ENCODE measurements around the gene ZNF184.
"Not testable (repeated sequence)": the region's sequence is repeated elsewhere in the genome, so short reads cannot be mapped to it uniquely, and the experiment has no call there.

The ZNF184 gene

DNA sequence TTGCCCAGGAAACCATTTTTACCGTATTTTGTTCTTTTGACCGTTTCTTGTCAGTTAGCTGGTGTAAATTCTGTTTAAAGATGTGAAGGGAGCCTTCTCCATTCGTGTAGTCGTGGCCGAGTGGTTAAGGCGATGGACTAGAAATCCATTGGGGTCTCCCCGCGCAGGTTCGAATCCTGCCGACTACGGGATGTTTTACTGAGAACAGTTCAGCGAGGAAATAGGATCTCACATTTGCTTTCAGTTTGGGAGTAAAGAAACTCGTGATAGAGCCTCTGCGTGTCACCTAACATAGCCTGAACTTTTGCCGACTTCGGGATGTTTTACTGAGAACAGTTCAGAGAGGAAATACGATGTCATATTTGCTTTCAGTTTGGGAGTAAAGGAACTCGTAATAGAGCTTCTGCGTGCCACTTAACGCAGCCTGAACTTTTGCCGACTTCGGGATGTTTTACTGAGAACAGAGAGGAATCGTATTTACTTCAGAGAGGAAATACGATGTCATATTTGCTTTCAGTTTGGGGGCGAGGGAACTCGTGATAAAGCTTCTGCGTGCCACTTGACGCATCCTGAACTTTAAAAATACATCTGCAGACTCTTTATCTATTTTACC lies 5.9 kb upstream of the ZNF184 start:
- DNase-seq = peak; percentile 66 to 90

DNA sequence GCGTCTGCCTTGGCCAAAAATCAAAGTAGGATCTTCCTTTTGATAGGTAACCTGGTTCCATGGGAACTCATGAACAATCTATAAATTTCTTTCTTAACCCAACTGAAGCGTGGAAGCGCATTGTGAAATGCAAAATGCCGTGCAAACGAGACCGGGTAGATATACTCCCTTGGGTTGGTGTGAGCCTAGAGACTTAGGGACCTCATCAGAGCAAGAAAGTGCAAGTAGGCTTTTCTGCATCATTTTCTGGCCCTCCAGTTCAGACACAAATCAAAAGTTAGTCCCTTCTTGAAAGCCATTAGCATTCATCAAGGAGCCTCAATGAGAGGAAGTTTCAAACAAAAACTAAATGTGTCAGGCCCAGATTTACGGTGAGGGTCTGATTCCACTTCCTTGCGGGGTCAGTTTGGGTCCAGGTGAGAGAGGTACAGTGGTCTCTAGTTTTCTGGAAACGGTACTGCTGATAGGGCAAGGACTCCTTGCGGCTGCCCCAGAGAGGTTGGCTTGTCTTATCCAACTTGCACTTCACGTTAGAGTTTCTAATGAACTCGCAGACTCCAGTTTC lies 5.3 kb upstream of the ZNF184 start:
- no peak for DNase-seq

DNA sequence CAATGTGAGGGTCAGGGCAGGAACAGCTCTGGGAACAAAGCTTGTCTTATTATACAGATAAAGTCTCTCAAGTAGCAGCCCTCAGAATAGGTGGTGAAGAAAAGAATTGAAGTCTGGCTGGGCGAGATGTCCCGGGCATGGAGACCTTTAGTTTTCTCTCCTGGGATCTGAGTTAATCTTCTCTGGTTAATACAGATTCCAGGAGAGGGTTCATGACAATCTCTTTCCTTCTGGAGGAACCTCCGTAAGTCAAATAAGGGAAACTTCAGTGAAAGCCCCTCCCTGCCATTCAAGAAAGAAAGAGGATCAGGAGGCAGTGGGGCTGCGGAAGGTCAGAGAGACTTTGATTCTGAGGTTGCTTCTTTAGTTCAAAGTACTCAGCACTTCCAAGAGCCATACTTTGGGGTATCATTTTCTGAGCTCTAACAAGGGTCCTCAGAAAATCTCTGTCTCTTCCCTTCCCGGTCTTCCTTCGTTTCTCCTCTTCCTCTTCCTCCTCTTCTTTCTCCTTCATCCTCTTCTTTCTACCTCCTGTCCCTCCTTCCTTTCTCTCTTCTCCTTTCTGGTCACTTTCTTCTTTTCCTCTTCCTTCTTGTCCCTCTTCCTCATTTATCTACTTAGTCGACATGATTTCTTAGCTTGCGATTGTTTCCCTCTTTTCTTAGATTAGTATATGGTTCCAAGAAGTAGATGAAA lies 4.6 kb upstream of the ZNF184 start:
- DNase-seq = no peak

GRCh38 chr6:27476090-27476489 lies 3.2 kb upstream of the ZNF184 start:
- DNase-seq = no peak

- no peak for DNase-seq
These were observed 1.8 kb upstream of the ZNF184 start for GRCh38 chr6:27474672-27475071.

- DNase-seq = no peak
These were observed 1.2 kb upstream of the ZNF184 start for GRCh38 chr6:27474172-27474465.

GRCh38 chr6:27472182-27472616 lies 706 bp downstream of the ZNF184 start:
- peak; percentile 70 to 77 for DNase-seq

DNA sequence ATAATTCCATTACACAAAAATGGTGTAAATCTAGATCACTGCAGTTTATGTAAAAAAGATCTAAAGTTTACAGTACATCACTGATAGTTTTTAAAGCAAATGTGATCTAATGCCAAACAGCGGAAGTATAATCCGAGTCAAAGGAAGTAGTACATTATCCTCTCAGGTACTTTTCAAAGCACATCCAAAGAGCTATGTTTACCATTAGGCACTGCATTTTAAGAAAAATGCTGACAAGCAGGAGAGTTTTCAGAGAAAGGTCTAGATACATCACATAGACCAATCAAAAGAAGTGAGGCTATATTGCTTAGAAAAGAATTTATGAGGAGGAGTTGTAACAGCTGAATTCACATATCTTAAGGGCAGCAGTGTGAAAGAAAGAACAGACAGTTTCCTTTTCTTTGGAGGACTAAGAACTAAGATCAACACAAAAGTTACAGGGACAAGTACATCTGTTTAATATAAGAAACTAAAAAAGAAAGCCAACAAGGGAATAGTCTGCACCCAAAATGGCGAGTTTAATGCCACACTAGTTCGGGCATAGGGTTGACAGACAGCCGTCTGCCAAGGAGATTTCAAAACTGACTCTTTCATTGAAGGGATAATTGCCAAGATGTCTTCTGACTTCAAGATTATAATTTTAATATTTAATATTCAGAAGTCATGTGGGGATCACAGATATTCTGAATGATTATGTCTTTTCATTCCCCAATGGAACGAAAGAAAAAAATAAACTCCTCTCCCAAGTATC lies 1.4 kb downstream of the ZNF184 start:
- DNase-seq = no peak

GRCh38 chr6:27470023-27470422 lies 2.9 kb downstream of the ZNF184 start:
- no peak for DNase-seq

GRCh38 chr6:27468334-27468733 lies 4.6 kb downstream of the ZNF184 start:
- no peak for DNase-seq

- DNase-seq = no peak
These were observed 20.4 kb downstream of the ZNF184 start for GRCh38 chr6:27452496-27452897.

GRCh38 chr6:27451660-27452390 lies 21.1 kb downstream of the ZNF184 start:
- DNase-seq = no peak

DNA sequence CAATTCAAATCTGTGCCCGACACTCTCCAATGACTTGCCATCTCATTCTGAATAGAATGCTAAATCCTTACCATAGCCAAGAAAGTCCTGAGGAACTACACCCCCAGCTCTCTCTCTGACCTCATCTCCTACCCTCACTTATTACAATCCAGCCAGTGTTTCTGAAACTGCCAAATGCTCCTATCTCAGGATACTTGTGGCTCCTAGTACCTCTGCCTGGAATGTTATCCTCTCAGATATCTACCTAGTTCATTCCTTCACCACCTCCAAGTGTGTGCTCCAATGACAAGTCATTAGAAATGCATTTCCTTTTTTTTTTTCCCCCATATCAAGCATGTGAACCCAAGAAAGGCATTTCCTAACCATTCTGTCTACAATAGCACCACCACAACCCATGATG lies 24.4 kb downstream of the ZNF184 start:
- DNase-seq = no peak

GRCh38 chr6:27442932-27443331 lies 30.0 kb downstream of the ZNF184 start:
- no peak for DNase-seq

DNA sequence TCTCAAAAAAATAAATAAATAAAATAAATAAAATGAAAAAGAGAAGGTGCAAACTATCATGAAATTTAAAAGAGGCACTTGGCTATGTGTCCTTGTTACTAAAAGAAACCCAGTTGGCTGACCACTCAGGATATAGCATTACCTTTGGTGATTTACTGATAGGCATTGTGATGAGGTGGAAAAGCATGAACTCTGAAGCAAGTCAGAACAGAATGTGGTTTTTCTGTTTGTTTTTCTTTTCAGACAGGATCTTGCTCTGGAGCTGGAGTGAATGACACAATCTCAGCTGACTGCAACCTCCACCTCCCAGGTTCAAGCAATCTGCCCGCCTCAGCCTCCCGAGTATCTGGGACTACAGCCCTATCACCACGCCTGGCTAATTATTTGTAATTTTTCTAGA lies 31.9 kb downstream of the ZNF184 start:
- no peak for DNase-seq

GRCh38 chr6:27439371-27439770 lies 33.5 kb downstream of the ZNF184 start:
- DNase-seq = no peak

DNA sequence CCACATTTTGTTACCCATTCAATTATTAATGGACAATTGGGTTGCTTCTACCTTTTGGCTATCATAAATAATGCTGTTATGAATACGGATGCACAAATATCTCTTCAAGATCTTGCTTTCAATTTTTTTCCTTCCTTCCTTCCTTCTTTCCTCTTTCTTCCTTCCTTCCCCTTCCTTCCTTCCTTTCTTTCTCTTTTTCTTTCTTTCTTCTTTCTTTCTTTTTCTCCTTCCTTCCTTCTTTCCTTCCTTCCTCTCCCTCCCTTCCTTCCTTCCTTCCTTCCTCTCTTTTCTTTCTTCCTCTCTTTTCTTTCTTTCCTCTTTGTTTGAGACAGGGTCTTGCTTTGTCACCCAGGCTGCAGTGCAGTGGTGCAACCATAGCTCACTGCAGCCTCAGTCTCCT lies 39.2 kb downstream of the ZNF184 start:
- DNase-seq = no peak

DNA sequence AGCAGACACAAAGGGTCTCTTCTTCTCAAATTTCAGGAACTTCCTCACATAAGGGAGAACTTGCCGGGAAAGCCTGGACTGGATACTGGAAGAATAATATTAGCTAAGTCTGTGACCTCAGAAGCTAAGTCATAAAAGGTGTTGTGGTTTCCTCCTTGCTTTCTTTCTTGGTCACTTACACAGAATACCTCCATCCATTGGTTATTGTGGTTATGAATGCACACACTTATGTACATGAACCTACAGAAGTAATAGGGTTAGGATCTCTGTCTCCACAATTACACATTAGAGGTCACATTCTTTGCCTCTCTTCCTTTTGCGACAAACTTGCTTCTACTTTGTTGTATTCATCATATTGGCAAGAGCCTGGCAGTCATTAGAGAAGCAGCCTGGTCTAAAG lies 43.9 kb downstream of the ZNF184 start:
- no peak for DNase-seq

DNA sequence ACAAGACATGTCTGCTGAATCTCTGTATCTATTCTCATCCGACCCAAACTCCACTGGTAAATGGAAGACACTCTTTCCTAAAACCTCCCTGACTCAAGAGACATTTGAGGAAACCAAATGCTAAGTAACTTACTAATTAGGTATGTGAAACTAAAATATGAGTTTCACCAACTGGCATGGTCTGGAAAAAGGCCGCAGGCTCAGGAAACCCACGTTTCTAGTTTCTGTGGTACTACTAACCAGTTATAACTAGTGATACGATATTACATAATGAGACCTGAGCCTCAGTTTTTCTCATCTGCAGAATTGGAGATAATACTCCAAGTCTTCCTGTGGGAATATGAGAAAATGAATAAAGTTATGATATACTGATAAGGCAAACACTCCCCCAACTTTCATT lies 44.4 kb downstream of the ZNF184 start:
- no peak for DNase-seq

- peak; percentile 49 to 81 for DNase-seq
These were observed 46.8 kb downstream of the ZNF184 start for GRCh38 chr6:27426045-27426620.

GRCh38 chr6:27424851-27425250 lies 48.1 kb downstream of the ZNF184 start:
- DNase-seq = not testable (repeated sequence)

DNA sequence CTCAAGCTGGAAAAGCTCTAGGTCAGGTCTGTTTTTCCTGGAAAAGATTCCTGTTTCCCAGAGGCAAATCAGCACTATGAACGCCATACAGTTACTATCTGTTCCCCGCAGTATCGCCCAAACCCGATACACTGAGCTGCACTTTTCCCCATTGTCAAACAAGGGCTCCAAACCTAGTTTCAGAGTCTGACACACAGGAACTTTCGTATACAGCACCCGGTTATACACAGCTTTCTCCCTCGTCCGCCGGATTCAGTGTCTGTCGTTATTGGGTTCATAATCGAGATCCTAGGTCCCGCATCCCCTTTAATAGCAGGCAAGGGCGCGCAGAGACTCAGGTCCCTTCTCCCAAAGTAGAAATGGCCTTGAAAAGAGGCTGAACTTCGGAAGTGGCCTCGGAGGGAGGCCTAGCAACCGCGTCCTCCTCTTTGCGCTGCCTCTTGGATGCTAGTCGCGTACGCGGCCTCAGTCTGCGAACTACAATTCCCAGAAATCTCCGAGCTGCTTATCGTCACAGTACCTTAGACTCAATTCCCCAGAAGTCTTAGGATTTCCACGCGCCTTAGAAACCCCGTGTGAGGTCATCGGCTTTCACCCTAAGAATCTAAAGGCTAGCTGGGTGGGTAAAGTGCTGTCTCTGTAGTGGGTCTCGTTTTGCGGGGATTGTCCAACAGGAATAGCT lies 50.1 kb downstream of the ZNF184 start:
- no peak for DNase-seq
